HG02588 (cell line): ENCODE results near the gene ORC1.

ENCODE experiments used
- ATAC-seq: cut with Tn5 transposase; IDR thresholded peaks from one replicate; pipeline ENCODE4 v1.9.1; 2021; ENCODE audit warnings: mild to moderate bottlenecking, moderate library complexity; ENCODE audit not compliant: unreplicated experiment

Gene ORC1

DNA sequence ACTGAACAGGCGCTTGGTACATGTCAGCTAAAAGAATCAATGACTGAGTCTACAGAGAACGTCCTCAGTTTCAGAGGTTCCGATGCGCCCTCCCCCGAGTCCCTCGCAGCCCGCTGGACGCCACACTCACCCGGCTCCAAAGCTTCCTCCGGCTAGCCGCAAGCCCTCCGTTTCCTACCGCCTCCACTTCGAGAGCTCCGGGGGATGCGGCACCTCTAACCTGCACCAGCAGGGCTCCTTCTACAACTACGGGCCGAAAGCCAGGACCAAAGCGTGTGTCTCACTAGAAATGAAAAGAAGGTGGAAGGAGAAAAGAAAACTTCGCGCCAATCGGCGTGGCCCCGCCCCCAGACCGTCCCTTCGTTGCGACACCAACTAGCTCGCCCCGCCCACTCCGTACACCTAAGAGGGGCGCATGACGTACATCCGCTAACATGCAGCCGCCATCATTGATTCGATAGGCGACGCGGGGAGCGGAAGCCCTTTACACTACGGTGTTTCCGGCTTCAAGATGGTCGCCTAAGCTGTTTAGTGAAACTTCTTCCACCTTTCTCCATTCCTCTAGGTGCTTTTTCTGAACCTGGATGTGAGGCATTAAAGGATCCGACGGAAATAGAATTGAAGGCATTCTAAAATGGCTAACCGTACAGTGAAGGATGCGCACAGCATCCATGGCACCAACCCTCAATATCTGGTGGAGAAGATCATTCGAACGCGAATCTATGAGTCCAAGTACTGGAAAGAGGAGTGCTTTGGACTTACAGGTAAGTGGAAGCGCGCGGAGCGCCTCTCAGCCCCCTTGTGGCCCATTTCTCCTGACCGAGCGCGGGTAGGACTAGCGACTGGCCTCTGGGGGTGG is at the start of gene ORC1, which contains the start of gene PRPF38A:
TSS of gene ORC1 (minus strand) at position 308 of the 859 bp plus-strand sequence. CDS start 2,200 bp downstream, outside the sequence.
TSS of gene PRPF38A (plus strand) at position 487 of the 859 bp plus-strand sequence. CDS start at position 635, 148 bp downstream.
- peak; percentile 91 for ATAC-seq

DNA sequence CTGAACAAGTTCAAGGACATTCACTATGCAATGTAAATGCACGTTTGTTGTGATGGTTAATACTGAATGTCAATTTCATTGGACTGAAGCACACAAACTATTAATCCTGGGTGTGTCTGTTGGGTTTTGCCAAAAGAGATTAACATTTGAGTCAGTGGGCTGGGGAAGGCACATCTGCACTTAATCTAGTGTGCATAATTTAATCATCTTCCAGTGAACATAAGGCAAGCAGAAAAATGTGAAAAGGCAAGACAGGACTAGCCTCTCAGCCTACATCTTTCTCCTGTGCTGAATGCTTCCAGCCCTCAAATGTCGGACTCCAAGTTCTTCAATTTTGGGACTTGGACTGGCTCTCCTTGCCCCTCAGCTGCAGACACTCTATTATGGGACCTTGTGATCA is 40.2 kb upstream of the ORC1 start:
- ATAC-seq: no peak

DNA sequence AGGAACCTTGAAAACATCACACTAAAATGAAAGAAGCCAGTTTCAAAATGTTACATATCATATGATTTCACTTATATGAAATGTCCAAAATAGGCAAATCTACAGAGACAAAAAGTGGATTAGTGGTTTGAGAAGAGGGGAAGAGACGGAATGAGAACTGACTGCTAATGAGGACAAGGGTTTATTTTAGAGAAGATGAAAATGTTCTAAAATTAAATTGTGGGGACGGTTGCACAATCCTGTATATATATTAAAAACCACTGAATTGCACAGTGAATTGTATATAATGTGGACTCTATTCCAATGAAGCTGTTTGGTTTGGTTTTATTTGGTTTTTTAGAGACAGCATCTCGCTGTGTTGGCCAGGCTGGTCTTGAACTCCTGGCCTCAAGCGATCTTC is 35.8 kb upstream of the ORC1 start:
- no peak for ATAC-seq

DNA sequence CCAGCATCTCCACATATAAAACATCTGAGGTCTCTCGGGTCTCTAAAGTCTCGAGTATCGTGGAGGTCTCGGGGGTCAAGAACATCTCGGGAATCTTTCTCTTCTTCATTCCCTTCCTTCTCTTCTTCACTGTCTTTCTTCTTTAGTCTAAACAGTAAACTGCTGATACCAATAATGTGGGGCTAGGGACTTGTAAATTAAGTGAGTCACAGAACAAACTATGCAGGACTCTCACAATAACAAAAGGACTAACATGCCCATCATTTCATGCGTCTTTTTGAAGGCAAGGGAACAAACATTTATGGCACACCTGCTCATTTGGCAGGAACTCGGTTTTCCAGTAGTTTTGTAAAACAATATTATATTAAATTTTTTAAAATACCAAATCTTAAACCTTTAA is 32.6 kb upstream of the ORC1 start:
- no peak for ATAC-seq

DNA sequence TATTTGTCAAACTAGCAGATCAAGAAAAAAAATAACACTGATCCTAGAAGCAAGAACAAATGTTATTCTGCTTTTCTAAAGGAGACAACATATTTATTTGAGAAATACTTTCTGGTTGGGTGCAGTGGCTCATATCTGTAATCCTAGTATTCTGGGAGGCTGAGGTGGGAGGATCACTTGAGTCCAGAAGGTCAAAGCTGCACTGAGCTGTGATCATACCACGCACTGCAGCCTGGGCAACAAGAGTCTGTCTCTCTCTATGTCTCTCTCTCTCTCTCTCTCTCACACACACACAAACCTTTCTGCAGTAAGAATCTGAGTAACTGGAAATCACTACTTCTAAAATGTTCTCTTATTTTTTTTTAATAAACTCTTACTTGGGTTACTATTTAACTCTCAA is 31.4 kb upstream of the ORC1 start:
- no peak for ATAC-seq

DNA sequence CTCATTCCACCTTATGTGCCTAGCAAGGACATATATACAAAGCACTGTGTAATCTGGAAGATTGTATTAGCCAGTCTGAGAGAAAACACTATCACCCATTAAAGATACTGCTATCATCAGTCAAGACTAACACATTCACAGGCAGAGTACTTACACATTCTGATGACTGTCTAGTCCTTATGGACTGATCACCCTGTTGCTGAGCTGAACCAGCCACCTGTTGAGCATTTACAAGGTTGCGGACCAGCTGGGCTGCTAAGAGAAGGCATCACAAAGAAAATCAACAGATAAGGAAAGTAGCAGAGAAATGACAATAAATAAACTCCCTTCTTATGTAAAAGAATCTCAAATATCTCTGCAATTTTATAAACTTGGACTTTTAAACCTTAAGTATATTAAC is 31.0 kb upstream of the ORC1 start:
- no peak for ATAC-seq

DNA sequence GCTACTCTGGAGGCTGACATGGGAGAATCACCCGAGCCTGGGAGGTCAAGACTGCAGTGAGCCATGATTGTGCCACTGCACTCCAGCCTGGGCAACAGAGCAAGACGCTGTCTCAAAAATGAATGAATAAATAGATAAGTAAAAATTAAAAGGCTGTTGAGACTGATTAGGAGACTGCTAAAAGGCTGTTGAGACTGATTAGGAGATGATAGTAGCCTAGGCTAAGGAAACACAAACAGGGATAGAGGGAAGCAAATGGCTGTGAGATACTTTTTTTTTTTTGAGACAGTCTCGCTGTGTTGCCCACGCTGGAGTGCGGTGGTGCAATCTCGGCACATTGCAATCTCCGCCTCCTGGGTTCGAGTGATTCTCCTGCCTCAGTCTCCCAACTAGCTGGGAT is 28.6 kb upstream of the ORC1 start:
- no peak for ATAC-seq

DNA sequence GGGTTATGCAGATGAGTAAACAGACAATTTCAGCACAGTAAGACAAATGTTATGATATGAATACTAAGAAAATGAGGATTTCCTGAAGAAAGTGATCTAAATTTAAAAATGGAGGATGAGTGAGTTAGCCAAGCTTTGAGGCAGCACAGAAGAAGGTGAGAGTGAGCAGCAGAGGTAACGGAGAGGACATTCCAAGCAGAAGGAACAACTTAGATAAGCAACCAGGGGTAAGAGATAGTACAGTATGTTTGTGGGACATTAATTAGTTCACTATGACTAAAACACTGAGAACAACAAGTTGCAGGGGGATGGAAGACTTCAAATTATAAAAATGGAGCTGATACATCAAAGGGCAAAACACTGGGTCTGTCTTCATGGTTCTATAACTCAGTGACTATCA is 22.9 kb upstream of the ORC1 start:
- no peak for ATAC-seq

DNA sequence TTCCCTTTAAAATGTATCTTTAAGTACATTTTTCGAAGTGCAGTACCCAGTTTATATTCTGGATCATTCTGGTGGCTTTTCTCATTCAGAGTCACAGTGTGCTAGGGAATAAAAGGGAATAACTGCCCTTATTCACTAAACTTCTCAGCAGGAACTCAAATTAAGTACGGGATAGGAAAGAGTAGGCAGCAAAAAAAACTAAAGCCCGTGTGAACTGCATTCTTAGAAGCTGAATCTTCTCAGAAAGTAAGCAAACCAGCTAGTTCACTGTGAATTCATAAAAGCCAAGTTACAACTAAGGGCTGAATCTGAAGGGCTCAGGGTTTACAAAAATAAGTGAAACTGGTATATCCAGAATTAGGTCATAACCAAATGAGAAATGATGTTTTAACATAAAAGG is 22.1 kb upstream of the ORC1 start:
- ATAC-seq: no peak

DNA sequence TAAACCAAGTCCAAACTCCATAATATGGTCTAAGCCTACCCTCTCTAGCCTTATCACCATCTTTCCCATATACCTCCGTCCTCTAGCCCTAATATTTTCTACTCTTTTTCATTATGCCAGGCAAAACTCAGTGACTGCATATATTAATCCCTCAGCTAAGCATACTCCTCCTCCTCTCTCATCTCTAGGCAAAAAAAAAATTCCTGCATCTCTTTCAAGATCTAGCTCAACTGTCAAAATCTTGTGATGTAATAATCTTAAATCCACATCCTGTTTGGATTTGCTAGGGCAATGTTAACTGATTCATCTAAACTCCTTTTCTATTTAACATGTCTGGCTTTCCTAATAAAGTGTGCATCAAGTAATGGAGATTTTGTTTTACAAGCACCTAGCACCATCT is 20.6 kb upstream of the ORC1 start:
- no peak for ATAC-seq

DNA sequence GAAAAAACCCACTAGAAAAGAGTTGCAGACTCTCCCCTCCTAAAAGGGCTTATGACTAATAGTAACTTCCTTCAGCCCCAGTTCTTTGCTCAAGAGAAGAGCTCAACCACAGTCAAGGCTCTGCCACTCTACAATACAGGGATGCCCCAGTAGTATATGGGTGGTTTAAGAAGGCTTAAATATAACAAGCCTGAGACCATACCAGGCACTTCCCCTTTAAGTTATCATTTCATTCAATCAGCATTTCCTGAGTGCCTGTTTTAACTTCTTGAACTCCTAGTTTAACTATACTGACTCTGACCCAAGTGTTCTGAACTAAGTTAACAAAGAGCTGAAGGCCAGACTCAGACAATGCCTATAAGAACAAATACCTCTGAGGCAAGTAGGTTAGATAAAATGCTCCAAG is 20.0 kb upstream of the ORC1 start:
- ATAC-seq: no peak

DNA sequence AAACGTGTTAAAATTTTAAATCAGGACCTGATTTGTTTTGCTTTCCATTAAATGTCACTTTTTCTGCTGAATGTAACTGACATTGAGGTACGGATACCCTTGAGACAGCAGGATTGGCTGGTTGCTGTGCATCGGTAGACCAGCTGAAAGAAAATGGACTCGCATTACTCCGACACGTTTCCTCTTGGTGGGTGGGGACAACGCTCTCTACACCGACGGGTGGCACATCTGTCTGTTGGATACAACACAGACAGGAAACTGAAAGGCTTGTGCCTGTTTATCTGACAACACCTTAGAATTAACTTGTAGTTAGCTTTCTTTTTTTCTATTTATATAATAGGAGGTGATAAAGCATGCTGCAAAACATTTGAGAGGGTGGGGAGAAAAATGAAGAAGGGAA is 19.5 kb upstream of the ORC1 start:
- ATAC-seq: no peak

DNA sequence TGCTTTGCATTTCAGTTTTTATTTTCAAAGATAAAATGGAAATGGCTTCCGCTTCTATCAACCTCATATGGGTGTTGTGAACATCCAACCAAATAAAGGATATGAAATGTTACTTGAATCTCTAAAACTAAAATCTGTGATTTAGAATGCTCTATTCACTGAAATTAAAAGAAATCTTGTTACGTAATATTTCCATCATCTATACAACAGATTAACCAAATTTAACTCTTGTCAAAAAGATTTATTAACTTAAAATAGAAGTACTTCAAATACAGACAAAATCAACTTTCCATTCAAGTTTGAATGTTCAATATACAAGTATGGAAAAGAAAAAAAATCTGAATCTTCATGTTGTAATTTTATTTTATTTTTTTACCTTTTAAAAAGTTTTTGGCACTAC is 18.8 kb upstream of the ORC1 start:
- ATAC-seq: no peak

DNA sequence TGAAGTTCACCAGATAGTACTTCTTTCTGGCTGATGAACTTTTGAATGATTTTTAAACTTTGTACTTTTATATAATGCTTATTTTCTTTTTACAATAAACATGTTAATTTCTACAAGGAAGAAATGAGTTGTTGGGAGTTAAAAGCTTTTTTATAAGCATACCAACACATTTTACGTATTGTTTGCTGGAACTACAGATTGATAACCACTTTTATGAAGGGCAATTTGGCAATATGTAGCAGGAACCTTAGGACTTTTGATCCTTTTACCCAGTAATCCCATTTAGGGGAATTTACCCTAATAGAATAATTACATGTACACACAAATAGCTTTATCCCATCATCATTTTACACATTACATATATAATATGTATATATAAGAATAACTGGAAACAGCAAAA is 16.5 kb upstream of the ORC1 start:
- no peak for ATAC-seq

DNA sequence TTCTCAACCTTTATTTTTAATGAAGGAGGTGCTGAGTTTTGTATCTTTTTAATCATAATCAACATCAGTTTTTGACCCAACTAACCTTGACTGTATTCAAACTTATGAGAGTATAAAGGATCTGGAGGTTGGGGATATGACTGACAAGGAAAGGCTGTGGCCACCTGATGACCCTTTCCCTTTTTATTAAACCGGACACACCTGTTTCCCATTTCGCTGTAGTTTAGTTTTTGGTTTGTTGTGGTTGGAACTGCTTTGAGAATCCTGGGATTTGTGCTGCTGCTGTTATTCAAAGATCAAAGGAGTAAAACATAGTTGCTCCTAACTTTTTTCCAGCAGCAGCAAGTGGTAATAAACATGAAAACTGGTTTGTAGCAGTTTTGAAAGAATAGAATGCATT is 12.6 kb upstream of the ORC1 start:
- ATAC-seq: no peak

DNA sequence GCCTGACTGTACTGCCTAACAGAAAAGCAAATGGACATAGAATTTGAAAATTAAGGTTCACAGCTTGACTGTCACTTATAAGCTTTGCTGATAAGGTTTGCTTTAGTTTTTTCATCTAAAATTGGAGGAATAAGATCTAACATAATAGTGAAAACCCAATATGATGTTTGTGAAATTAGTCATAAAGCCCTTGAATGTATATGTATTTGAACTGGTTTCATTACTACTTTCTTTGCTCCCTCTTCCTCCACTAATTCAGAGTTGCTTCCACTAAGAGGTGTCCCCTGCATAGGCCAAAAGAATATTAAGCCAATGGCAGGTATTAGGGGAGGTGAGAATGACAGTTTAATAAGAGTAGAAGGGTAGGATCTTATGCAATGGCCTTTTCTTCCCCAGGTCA is 10.7 kb upstream of the ORC1 start:
- no peak for ATAC-seq

DNA sequence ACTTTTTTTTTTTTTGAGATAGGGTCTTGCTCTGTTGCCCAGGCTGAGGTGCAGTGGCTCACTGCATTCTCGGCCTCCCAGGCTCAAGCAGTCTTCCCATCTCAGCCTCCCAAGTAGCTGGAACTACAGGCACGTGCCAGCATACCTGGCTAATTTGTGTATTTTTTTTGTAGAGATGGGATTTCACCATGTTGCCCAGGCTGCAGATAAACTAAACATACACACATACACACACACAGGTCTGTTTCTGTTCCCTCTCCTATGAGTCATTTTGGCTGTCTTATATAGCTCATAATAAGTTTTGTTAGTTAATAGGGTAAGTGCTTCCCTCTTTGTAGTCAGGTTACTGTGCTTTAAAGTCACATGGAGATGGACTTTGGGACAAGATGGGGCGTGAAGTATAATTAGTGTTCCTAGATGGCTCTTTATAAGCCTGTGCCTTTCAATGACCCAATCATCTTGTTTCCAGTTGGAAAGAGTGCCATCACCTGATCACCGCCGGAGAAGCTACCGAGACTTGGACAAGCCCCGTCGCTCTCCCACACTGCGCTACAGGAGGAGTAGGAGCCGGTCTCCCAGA is 9.3 kb upstream of the ORC1 start:
- no peak for ATAC-seq

DNA sequence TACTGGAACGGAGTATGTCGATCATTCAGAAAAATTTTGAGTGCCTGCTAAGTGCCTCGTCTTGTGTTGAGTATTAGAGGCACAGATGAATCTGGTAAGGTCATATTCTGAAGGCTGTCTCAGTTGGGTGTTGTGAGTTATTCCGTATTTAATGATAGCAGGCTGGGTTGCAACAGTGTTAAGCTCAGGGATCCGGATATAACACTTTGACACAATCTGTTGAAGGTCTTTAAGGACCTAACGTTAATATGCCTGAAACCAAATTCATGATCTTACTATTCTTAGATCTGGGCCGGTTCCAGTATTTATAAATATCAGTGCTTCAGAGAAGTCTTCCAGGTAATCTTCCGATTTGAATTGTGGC is 734 bp upstream of the ORC1 start:
- no peak for ATAC-seq

DNA sequence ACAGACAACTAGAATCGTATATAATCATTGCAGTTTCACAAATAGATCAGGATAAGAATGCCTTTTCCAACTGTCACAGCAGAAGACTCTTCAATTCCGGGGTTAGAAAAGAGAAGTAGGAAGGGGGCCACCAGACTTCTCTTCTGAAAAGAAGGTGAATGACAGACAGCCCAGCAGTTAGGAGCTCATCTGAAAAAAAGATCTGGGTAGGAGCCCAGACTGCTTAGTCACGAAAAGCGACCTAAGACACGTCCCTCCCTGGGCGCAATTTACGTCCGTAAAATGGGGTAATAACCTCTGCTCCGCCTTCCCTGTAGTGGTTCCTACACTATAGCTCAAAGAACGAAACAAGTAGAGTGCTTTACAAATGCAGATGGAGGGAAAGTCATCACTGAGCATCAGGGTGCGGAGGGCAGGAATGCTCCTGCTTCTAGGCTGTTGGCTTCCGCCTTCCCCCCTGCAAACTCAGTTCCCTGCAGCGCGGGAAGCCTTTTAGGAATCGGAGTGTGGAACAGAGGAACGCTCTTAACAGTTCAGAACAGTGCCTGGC is 582 bp downstream of the ORC1 start:
- peak; percentile 27 for ATAC-seq

DNA sequence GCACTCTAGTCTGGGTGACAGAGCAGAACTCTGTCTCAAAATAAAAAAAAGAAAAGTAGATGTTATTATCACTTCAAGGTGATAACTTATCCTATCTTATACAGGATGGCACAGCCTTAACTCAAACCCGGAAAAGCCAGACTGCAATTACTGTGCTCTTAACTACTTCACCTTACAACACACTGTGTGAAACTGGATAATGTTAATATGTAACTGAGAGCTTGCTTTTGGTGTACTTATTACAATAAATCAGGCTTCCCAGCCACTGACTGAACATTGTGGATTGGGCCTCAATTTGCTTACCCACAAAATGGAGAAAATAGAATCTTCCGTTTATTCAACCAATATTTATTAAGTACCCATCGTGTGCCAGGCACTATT is 1.4 kb downstream of the ORC1 start:
- ATAC-seq: no peak

DNA sequence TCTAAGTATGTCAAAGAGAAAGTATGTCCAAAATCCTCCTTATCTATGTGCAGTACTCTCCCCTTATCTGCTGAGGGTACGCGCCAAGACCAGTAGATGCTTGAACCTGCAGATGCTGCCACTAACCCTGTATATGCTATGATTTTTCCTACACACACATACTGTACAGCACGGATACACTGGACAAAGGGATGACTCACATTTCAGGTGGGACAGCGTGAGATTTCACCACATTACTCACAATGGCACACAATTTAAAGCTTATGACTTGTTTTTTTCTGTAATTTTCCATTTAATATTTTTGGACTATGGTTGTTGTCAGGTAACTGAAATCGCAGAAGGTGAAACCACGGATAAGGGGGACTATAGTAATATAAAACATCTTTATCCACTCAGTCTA is 4.1 kb downstream of the ORC1 start:
- ATAC-seq: no peak

DNA sequence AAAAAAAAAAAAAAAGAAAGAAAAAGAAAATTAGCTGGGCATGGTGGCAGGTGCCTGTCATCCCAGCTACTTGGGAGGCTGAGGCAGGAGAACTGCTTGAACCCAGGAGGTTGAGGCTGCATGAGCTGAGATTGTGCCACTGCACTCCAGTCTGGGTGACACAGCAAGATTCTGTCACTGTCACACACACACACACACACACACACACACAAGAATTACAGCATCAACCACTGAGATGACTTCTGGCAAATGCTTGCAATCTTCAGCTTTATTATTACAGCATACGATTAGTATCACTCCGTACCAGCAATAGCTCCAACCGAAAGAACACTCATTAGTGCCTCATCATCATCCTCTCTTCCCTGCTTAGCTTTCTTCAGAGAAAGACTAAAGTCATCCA is 4.6 kb downstream of the ORC1 start:
- no peak for ATAC-seq
